ENCODE data around the gene PLN.
A peak's percentile ranks its signal among the peaks of the same experiment; 100 is the strongest.

PLN gene

DNA sequence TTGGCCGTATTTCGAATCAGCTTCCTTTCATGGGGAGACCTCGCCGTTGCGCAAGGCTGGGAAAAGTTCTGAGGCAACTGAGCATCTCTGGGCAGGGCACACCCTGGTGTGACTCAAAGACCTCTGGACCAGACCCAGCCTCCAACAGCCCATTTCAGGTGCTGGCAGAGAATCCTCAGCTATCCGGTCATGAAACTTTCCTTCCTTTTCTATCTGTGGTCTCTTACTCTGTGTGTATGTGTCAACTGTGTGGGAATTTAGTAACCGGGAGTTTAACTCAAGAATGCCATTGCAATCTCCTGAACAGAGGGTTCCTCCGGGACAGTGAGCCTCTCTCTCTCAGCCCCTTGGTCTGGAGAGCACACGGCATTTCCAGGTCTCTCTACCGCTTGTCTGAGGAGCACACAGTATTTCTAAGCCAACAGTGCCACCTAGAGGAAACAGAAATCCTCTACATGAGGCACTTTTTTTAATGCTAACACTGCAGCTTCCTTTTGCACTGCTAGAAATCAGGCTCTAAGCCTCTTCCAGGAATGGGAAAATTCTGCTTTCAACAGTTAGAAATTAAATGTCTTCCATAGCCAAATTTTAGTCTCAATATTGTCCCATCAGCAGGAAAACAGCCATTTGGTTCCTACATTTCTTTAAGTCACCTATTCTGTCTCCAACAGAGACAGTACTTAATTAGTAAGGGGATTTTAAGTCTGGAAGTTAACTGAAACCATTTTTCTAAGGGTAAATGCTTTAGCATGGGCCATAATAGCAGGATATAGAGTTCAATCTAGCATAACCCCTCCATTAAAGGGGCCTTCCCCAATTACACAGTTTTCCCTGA, 32.7 kb downstream of the PLN start:
- H3K4me3 ChIP-seq (ENCODE audit: low read depth, low read length, poor library complexity, severe bottlenecking), result no peak overlapping the region

GRCh38 chr6:118581489-118581959, 33.4 kb downstream of the PLN start:
- no peaks in the 10 kb centered on the region for H3F3A ChIP-seq (ENCODE audit: insufficient read depth, low read length)
- no peaks in the 10 kb centered on the region for H3K79me2 ChIP-seq (ENCODE audit: insufficient read depth, low read length)
- no peaks in the 10 kb centered on the region for H3K27me3 ChIP-seq (ENCODE audit: insufficient read depth, low read length)
- H3K4me1 ChIP-seq (ENCODE audit: insufficient read depth, low read length, severe bottlenecking), result no peaks in the 10 kb centered on the region
- TF ChIP-seq EZH2 (IDR thresholded peaks at IDR 0.05; ENCODE audit: borderline replicate concordance, low read length), result no peak
- TF ChIP-seq CTCF (IDR thresholded peaks at IDR 0.05; ENCODE audit: low read length), result no peak
- H3K9me3 ChIP-seq (ENCODE audit: low read length), result 0 out of 2 replicates have a peak, but pooled peaks cover 5% of the 10 kb centered on the region
- no peaks in the 10 kb centered on the region for H4K20me1 ChIP-seq (ENCODE audit: insufficient read depth, low read length)
- H2AFZ ChIP-seq (ENCODE audit: low read length), result no peak overlapping the region
- H3K36me3 ChIP-seq (ENCODE audit: insufficient read depth, low read length), result no peaks in the 10 kb centered on the region
- H3K9me2 ChIP-seq (ENCODE audit: low read depth, low read length), result no peaks in the 10 kb centered on the region
- no peak overlapping the region for H3K4me3 ChIP-seq (ENCODE audit: low read depth, low read length, poor library complexity, severe bottlenecking)
- H3K27ac ChIP-seq (ENCODE audit: low read depth, low read length, poor library complexity, severe bottlenecking), result no peak overlapping the region
- no peak overlapping the region for H3K4me2 ChIP-seq (ENCODE audit: low read length)
- H3K9ac ChIP-seq (ENCODE audit: low read length), result no peak overlapping the region

More for the DNA sequence above, 32.7 kb downstream of the PLN start:
- H3K4me1 ChIP-seq (ENCODE audit: insufficient read depth, low read length, severe bottlenecking), result no peaks in the 10 kb centered on the region
- H3K79me2 ChIP-seq (ENCODE audit: insufficient read depth, low read length), result no peaks in the 10 kb centered on the region
- H3K9me2 ChIP-seq (ENCODE audit: low read depth, low read length), result no peaks in the 10 kb centered on the region
- no peak overlapping the region for H3K27ac ChIP-seq (ENCODE audit: low read depth, low read length, poor library complexity, severe bottlenecking)
- peaks cover 9% of the 10 kb centered on the region; the same call in 1 of the 2 replicates for H3K9me3 ChIP-seq (ENCODE audit: low read length)
- H3K27me3 ChIP-seq (ENCODE audit: insufficient read depth, low read length), result no peaks in the 10 kb centered on the region
- H3K36me3 ChIP-seq (ENCODE audit: insufficient read depth, low read length), result no peaks in the 10 kb centered on the region
- H4K20me1 ChIP-seq (ENCODE audit: insufficient read depth, low read length), result no peaks in the 10 kb centered on the region
- H3F3A ChIP-seq (ENCODE audit: insufficient read depth, low read length), result no peaks in the 10 kb centered on the region
- H2AFZ ChIP-seq (ENCODE audit: low read length), result no peak overlapping the region
- H3K4me2 ChIP-seq (ENCODE audit: low read length), result no peak overlapping the region
- peak; percentile 77 for TF ChIP-seq CTCF (IDR thresholded peaks at IDR 0.05; ENCODE audit: low read length)
- TF ChIP-seq EZH2 (IDR thresholded peaks at IDR 0.05; ENCODE audit: borderline replicate concordance, low read length), result no peak
- H3K9ac ChIP-seq (ENCODE audit: low read length), result no peak overlapping the region

DNA sequence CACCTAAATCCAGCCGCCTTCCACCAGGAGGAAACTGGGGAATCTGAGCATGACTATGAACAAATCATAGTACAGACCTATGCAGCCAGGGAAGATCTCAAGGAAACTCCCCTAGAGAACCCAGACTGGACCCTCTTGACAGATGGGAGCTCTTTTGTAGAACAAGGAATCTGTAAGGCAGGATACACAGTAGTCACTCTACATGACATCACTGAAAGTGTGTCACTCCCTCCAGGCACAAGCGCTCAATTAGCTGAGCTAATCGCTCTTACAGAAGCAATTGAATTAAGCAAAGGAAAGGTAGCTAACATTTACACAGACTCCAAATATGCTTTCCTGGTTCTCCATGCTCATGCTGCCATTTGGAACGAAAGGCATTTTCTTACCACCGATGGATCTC, 36.8 kb downstream of the PLN start:
- no peak overlapping the region for H3K4me3 ChIP-seq (ENCODE audit: low read depth, low read length, poor library complexity, severe bottlenecking)
- H3K36me3 ChIP-seq (ENCODE audit: insufficient read depth, low read length), result no peaks in the 10 kb centered on the region
- no peaks in the 10 kb centered on the region for H4K20me1 ChIP-seq (ENCODE audit: insufficient read depth, low read length)
- no peaks in the 10 kb centered on the region for H3K4me1 ChIP-seq (ENCODE audit: insufficient read depth, low read length, severe bottlenecking)
- H3K4me2 ChIP-seq (ENCODE audit: low read length), result no peak overlapping the region
- H3K9ac ChIP-seq (ENCODE audit: low read length), result no peak overlapping the region
- TF ChIP-seq CTCF (IDR thresholded peaks at IDR 0.05; ENCODE audit: low read length) (no peak), EZH2 (IDR thresholded peaks at IDR 0.05; ENCODE audit: borderline replicate concordance, low read length) (no peak)
- H3K9me2 ChIP-seq (ENCODE audit: low read depth, low read length), result no peaks in the 10 kb centered on the region
- no peaks in the 10 kb centered on the region for H3K9me3 ChIP-seq (ENCODE audit: low read length)
- H3K27ac ChIP-seq (ENCODE audit: low read depth, low read length, poor library complexity, severe bottlenecking), result no peak overlapping the region
- no peaks in the 10 kb centered on the region for H3K27me3 ChIP-seq (ENCODE audit: insufficient read depth, low read length)
- no peaks in the 10 kb centered on the region for H3F3A ChIP-seq (ENCODE audit: insufficient read depth, low read length)
- no peaks in the 10 kb centered on the region for H3K79me2 ChIP-seq (ENCODE audit: insufficient read depth, low read length)
- no peak overlapping the region for H2AFZ ChIP-seq (ENCODE audit: low read length)

Measured in OCI-LY1 (cell line).